Astrocyte (in vitro differentiated cells and primary cell): ENCODE results near the gene IRAK1.

Experiments used
- CTCF ChIP-seq: IDR thresholded peaks from 2 replicates; pipeline ENCODE4 v1.5.1; 2011; ENCODE audit warnings: low read depth, mild to moderate bottlenecking, inconsistent platforms, low read length, moderate library complexity; ENCODE audit not compliant: insufficient read depth
- EZH2 ChIP-seq: IDR thresholded peaks from 2 replicates; pipeline ENCODE4 v1.6.1; 2012; ENCODE audit warnings: mild to moderate bottlenecking, low read length, inconsistent platforms; ENCODE audit not compliant: insufficient read depth

- TF ChIP-seq CTCF (no peak), EZH2 (no peak)
Measured at GRCh38 chrX:154021131-154021611, 1.5 kb upstream of the IRAK1 start.
